HG03521 (cell line): ENCODE results near the gene FSD1L.

Experiments
- ATAC-seq: cut with Tn5 transposase; IDR thresholded peaks from one replicate; pipeline ENCODE4 v1.9.1; 2021; ENCODE audit warnings: mild to moderate bottlenecking, moderate library complexity; ENCODE audit not compliant: unreplicated experiment

Gene FSD1L

GRCh38 chr9:105435453-105435852 is 12.4 kb upstream of the FSD1L start:
- no peak for ATAC-seq

- no peak for ATAC-seq
These were observed 11.1 kb upstream of the FSD1L start for GRCh38 chr9:105436783-105437182.

DNA sequence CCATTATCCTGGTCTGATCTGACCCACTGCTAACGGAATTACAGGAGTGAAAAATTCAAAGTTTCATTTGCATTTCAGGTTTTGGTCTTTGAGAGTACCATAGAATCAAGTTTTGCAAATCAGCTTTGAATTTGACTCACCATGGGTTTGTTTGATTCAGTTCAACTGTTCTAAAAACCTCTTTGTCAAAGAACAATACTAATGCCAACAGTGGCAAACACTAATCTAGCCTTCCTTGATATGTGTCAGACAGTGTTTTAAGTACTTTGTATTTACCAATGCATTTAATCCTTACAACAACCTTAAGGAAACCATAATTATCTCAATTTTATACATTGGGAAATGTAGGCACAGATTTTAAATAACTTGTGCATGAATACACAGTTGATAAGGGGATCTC is 10.1 kb upstream of the FSD1L start:
- ATAC-seq: no peak

- no peak for ATAC-seq
These were observed 9.6 kb upstream of the FSD1L start for GRCh38 chr9:105438141-105438806.

DNA sequence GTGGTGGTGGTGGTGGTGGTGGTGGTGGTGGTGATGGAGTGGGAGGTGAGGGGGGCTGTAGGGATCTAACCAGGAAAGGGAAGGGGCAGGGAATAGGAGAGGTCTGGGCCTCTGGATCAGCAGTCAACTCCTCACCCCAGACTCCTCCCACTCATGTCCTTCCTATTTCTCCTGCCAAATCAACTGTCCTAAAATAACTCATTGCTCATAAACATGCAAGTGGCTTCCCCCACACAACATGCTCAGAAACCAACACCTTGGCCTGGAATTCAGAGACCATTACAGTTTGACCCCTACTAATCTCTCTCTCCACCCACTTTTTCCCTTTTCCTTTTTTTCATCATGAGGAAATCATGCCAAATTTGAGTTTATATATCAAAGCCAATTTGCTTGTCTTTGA is 8.4 kb upstream of the FSD1L start:
- no peak for ATAC-seq

DNA sequence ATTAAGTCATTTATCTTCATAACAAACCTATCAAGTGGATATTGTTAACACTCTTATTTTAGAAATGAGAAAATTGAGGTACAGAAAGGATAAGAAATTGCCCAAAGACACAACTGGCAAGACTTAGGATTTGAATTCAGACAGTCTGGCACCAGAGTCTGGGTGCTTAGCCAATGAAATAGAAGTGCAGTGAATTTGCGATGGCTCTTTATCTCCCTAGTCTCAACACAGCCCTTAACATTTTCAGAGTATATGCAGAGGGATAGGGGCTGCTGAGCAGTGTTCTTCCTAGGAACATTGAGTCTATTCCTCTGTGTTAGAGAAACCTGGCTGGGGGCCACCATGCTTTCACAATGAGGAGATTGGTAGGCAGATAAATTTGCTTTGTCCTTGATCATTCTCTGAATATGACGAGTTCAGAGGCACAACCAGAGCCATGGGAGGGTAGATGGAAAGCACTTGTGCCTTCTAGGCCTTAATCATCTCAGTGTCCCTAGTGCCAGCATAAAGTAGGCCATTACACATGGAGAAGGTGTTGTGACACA is 6.1 kb upstream of the FSD1L start:
- ATAC-seq: no peak

GRCh38 chr9:105443121-105443520 is 4.7 kb upstream of the FSD1L start:
- no peak for ATAC-seq

DNA sequence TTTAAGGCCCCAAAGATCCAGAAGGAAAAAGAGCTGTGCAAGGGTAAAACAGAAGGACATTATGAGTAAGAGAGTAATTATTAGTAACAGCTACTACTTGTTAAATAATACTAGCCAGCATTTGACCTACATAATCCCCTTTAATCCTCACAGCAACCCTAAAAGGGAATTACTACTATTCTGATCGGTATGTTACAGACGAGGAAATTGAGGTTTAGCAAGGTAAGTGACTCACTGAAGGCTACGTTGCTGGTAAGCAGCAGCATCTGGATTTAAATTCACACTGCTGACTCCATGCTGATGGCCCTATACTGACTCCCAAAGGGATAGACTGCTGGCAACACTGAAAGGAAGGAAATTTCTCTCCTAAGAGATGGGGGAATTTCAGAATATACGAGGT is 3.7 kb upstream of the FSD1L start:
- no peak for ATAC-seq

DNA sequence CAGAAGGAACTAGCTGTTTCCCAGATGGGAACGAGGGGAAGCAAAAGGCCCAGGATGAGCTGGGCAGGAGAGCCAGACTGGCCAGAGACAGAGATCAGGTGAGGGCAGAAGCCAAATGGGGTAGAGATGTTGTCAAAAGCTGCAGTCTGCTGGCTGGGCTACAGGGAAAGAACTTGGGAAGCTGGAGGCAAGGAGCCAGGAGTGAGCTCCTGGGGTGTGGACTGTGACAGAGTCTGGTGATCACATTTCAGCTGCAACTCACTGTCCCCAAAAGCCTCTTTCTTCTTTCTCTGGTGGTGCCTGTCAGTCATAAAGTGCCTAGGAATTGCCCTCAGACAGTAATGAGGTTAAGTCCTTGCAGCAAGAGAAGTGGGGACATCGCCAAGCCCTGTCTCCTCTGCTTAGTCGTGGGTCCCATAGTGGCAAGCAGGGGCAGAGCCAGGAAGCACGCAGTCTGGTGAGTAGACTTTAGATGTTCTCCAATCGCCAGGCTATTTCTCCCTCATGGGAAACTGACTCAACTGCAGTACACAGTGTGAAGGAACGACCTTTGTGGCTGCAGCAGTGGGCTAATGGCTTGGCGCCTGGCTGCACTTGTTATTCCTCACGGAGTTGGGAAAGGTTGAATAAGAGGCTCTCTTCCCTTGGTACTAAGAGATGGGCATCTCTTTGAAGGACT is 2.5 kb upstream of the FSD1L start:
- no peak for ATAC-seq

DNA sequence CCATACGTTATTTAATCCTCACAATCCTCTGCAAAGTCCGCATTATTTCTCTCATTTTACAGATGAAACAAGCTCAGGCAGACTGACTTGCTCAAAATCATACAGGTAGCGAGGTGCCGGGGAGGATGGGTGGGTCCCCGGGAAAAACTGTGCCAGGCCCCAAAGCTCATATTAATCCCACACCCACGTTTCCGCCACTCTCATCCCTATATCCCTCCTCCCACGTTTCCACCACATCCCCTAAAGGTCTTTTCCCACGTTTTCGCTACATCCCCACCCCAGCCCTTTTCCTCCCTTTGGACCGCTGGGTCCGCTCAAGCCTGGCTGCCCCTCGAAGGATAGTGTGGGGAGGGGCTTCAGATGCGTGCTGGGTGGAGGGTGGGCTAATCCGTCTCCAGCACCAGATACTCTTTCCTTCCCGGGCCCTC is 434 bp upstream of the FSD1L start:
- ATAC-seq: no peak

DNA sequence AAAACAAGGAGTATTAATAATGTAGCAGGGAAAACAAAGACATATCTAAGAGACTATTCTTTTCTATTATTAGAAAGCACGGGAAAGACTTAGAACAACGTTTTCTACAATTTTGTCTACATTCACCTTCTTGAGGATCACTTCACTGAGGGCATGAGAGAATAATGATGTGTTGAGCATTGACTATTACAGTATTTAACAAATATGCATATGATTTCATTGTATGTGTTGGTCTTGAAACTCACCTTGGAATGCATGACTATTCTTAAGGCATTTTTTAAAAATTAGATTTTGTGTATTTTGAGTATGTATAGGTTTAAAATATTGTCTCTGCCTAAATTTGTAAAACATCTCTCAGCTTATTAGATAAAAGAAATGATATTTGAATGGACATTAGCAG is 1.2 kb downstream of the FSD1L start:
- ATAC-seq: no peak

- ATAC-seq: no peak
These were observed 4.4 kb downstream of the FSD1L start for GRCh38 chr9:105452185-105452584.

- ATAC-seq: no peak
These were observed 8.1 kb downstream of the FSD1L start for GRCh38 chr9:105455836-105456475.

GRCh38 chr9:105457560-105458294 is 9.9 kb downstream of the FSD1L start:
- ATAC-seq: no peak

DNA sequence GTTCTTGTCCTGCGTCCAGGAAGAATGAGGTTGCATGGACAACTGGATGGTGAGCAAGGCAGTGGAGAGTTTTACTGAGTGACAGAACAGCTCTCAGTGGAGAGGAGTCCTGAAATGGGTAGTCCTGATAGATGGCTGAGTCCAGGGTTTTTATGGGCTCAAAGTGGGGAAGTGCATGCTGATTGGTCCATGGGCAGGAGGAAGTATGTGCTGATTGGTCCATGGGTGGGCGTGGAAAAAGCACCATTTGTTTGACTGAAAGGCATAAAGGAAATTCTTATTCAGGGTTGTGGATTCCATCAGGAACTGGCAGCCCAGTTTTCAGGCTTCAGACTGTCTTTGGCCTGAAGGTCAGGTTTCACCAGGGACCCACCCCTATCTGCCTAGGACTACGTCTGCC is 10.6 kb downstream of the FSD1L start:
- ATAC-seq: no peak

DNA sequence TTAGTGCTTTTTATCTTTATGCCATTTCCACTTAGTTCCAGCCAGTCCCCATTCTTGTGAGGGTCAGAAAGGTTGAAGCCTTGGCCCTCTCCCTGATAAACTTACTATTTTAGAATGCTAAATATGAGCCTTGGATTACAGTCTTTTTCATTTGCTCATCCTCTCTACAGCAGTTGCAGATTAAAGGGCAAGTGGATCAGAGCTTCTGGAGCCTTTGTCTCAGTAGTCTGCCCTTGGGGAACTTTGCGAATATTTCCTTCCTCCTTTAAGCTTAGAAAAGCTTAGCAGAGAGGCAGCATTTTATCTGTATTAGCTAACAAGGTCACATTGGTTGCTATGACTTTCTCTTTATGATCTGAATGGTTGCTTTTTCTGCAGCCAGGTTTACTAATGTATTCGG is 11.5 kb downstream of the FSD1L start:
- no peak for ATAC-seq

GRCh38 chr9:105466898-105467455 is 19.1 kb downstream of the FSD1L start:
- ATAC-seq: no peak

- no peak for ATAC-seq
These were observed 21.0 kb downstream of the FSD1L start for GRCh38 chr9:105468875-105469274.

DNA sequence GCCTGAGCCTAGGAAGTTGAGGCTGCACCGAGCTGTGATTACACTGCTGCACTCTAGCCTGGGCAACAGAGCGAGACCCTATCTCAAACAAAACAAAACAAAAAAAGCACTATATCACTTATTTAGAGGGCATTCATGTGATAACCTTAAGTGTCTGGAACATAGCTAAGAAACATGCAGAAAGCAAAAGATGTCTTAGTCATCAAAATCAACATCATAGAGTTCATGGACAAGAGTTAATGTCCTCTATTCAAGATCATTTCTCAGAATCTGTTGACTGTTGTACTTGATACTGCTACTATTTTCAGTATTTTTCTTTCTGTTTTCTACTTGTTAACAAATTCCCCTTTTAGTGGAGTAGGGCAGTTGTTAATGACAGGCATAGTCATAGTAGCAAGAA is 25.4 kb downstream of the FSD1L start:
- no peak for ATAC-seq

- ATAC-seq: no peak
These were observed 27.5 kb downstream of the FSD1L start for GRCh38 chr9:105475302-105475701.

- ATAC-seq: no peak
These were observed 32.0 kb downstream of the FSD1L start for GRCh38 chr9:105479846-105480245.
